ENCODE measurements around the gene TMEM240.

GRCh38 chr1:1578371-1578940, 38.0 kb upstream of the TMEM240 start:
- no peak for TF ChIP-seq CTCF (conservative IDR thresholded peaks at IDR 0.05; ENCODE audit: low read length)
- TF ChIP-seq EZH2phosphoT487 (IDR thresholded peaks at IDR 0.05; ENCODE audit: borderline replicate concordance, low read depth, low read length), result no peak
